ENCODE results near the gene CENPE.

- TF ChIP-seq CTCF (IDR thresholded peaks at IDR 0.05) (no peak), POLR2A (IDR thresholded peaks at IDR 0.05) (no peak)
These were observed 130.1 kb downstream of the CENPE start for GRCh38 chr4:103067841-103068547.
